ENCODE measurements around the gene CIART. TPM values are rescaled to one million over a fixed set of nuclear protein-coding genes. Genes with fewer than 3 reads are reported as not detected.
A peak's percentile ranks its signal among the peaks of the same experiment; 100 is the strongest.

CIART gene
- total RNA-seq, 1 donor from 2014 or later, result 5.1 TPM

DNA sequence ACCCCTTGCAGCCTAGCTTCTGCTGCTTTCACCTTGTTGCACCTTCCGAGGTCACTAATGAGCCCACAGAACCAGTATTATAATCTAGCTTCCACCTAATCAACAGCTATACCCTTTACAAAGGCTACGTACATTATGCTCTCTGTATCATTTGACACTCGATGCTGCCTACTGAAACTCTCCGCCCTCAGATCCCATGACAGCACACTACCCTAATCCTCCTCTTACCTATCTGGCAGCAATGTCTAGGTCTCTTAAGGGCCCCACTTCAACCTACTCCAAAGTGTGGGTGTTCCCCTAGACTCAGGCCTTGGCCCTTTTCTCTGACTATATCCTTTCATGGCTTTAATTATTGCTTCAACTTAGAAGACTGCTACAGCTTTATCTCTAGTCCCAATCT is 6.5 kb downstream of the CIART start:
- TF ChIP-seq, protein P1, sequence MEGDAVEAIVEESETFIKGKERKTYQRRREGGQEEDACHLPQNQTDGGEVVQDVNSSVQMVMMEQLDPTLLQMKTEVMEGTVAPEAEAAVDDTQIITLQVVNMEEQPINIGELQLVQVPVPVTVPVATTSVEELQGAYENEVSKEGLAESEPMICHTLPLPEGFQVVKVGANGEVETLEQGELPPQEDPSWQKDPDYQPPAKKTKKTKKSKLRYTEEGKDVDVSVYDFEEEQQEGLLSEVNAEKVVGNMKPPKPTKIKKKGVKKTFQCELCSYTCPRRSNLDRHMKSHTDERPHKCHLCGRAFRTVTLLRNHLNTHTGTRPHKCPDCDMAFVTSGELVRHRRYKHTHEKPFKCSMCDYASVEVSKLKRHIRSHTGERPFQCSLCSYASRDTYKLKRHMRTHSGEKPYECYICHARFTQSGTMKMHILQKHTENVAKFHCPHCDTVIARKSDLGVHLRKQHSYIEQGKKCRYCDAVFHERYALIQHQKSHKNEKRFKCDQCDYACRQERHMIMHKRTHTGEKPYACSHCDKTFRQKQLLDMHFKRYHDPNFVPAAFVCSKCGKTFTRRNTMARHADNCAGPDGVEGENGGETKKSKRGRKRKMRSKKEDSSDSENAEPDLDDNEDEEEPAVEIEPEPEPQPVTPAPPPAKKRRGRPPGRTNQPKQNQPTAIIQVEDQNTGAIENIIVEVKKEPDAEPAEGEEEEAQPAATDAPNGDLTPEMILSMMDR (conservative IDR thresholded peaks at IDR 0.05), result no peak
- Mint-ChIP-seq H3K27me3 (no peaks in the 10 kb centered on the region), H3K4me3 (no peak overlapping the region), H3K27ac (no peak overlapping the region), H3K36me3 (no peaks in the 10 kb centered on the region), H3K9me3 (no peaks in the 10 kb centered on the region), H3K4me1 (ENCODE audit: unreplicated experiment) (peaks cover 10% of the 10 kb centered on the region)
- DNase-seq (ENCODE audit: extremely low spot score, unreplicated experiment), result no peak

DNA sequence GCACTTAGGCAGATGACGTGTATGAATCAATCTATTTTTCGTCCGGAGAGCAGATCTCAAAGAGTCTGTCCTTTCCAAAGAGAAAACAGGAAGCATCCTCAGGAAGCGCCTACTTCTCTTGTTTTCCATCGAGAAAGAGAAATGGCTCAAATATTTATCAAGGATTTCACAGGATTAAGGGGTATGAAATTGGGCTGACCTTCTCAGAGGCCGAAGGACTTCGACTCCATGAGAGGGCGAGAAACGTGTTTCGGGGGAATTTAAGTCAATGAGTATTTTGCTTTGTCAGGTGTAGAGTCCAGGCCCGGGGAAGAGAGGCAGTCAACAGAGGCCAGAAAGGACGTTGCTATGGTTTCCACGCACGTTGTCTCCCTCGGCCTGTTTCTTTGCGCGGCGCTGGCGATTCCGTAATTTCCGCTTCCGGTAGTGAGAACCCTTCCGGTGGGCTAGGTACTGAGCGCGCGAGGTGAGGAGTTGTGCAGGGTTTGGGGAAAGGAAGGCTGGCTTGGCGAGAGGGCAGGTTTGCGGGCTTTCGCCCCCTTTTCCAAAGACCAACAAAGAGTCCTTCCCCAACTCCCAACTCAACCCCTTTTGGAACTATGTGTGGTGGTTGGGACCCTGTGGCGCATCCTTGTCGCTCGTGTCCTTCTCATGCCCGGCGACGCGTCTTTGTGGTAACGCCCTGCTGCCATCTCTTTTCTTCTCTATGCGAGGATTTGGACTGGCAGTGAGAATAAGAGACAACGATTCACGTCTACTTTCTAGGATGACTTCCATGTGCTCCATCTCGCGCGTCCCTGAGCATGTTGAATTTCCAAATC is 11.3 kb downstream of the CIART start, which contains the start of gene MRPS21:
TSS of gene MRPS21 (plus strand) at position 429 of the 821 bp plus-strand sequence. CDS start 506 bp downstream, outside the sequence.
- peaks cover 16% of the 10 kb centered on the region for H3K4me1 Mint-ChIP-seq (ENCODE audit: unreplicated experiment)

DNA sequence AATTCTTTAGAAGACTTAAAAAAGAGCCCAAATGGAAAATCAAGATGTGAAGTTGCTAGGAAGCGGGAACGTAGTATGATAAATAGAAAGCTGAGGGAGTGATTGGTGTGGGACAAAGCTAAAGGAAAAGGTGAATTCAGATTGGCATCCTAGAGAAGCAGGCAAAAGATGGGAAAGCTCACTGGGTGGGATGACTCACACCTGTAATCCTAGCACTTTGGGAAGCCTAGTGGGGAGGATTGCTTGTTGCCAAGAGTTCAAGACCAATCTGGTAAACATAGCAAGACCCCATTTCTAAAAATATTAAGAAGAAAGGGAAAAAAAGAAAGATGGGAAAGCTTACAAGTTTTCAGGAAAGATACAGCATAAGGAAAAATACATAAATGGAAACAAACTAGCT is 13.1 kb downstream of the CIART start:
- H3K9me3 Mint-ChIP-seq, result no peaks in the 10 kb centered on the region
- DNase-seq (ENCODE audit: extremely low spot score, unreplicated experiment), result no peak
- no peaks in the 10 kb centered on the region for H3K27me3 Mint-ChIP-seq
- TF ChIP-seq, protein P1 (conservative IDR thresholded peaks at IDR 0.05), result no peak
- H3K4me1 Mint-ChIP-seq (ENCODE audit: unreplicated experiment), result peaks cover 16% of the 10 kb centered on the region
- H3K36me3 Mint-ChIP-seq, result peaks cover 14% of the 10 kb centered on the region
- H3K4me3 Mint-ChIP-seq, result peak overlapping the region; percentile 2
- H3K27ac Mint-ChIP-seq, result no peak overlapping the region

More for the DNA sequence above, 11.3 kb downstream of the CIART start, which contains the start of gene MRPS21:
- TF ChIP-seq, protein P1 (conservative IDR thresholded peaks at IDR 0.05), result no peak
- H3K36me3 Mint-ChIP-seq, result peaks cover 11% of the 10 kb centered on the region
- peak; percentile 86 for DNase-seq (ENCODE audit: extremely low spot score, unreplicated experiment)
- H3K9me3 Mint-ChIP-seq, result no peaks in the 10 kb centered on the region
- H3K4me3 Mint-ChIP-seq, result peak within 1 kb of the TSS; percentile 98
- H3K27me3 Mint-ChIP-seq, result no peaks in the 10 kb centered on the region
- peak within 1 kb of the TSS; percentile 95 for H3K27ac Mint-ChIP-seq

DNA sequence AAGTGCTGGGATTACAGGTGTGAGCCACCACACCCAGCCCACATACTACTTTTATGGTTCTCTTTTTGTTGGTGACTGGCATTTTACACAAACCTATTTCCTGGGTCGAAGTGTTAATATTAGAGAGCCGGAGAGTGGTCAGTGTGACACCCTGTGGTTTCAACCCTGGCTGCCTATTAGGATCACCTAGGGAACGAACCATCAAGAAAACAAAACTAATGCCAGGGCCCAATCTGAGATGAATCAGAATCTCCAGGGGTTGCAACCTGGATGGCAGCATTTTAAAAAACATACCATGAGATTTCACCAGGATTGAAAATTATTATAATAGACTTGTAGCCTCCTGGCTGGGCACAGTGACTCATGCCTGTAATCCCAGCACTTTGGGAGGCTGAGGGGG is 17.4 kb downstream of the CIART start:
- H3K27ac Mint-ChIP-seq, result no peak overlapping the region
- no peak overlapping the region for H3K4me3 Mint-ChIP-seq
- peaks cover 6% of the 10 kb centered on the region for H3K4me1 Mint-ChIP-seq (ENCODE audit: unreplicated experiment)
- peaks cover 25% of the 10 kb centered on the region for H3K36me3 Mint-ChIP-seq
- H3K9me3 Mint-ChIP-seq, result no peaks in the 10 kb centered on the region
- DNase-seq (ENCODE audit: extremely low spot score, unreplicated experiment), result no peak
- TF ChIP-seq, protein P1 (conservative IDR thresholded peaks at IDR 0.05), result no peak
- no peaks in the 10 kb centered on the region for H3K27me3 Mint-ChIP-seq

DNA sequence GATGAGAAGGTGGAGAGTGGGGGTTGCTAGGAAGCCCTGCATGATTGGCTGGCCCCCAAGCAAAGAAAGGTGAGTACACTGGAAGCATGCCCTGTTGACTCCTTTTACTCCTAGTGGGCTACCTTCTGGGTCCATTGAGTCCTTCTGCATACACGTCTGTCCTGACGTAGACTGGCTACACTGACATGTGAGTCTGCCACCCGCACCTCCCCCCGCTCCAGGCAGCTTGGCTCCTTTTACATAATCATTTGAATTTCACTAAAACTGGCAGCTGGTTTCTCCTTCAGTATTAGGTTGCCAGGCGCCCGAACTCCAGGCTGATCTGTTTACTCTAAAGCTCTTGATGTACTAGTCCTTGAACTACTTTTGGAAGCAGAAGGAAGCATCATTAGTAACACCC is 20.0 kb downstream of the CIART start:
- no peak overlapping the region for H3K4me3 Mint-ChIP-seq

More for the DNA sequence above, 20.0 kb downstream of the CIART start:
- DNase-seq (ENCODE audit: extremely low spot score, unreplicated experiment), result no peak
- Mint-ChIP-seq H3K27me3 (no peaks in the 10 kb centered on the region), H3K4me1 (ENCODE audit: unreplicated experiment) (no peaks in the 10 kb centered on the region), H3K9me3 (no peaks in the 10 kb centered on the region), H3K36me3 (peaks cover 19% of the 10 kb centered on the region), H3K27ac (no peak overlapping the region)
- TF ChIP-seq, protein P1 (conservative IDR thresholded peaks at IDR 0.05), result no peak

All from type B pancreatic cell (in vitro differentiated cells).